DOHH2 (cell line): ENCODE data around the gene DNAJB6.

Experiments
- H3F3A ChIP-seq: fragments of 200-600 bp; sonication (generic), shearing (Covaris generic); 2 replicates; pipeline ENCODE4 v1.6.0; 2016; ENCODE audit warnings: antibody characterized with exemption, mild to moderate bottlenecking; ENCODE audit not compliant: control insufficient read depth, insufficient read depth
- H3K27ac ChIP-seq: fragments of 200-600 bp; sonication (generic); 2 replicates; pipeline ENCODE4 v1.5.1; 2014; ENCODE audit warnings: low read depth, mild to moderate bottlenecking, low read length, moderate library complexity
- H3K27me3 ChIP-seq: fragments of 200-600 bp; sonication (generic); 2 replicates; pipeline ENCODE4 v1.6.1; 2014; ENCODE audit warnings: mild to moderate bottlenecking, low read length, mixed read lengths; ENCODE audit not compliant: control insufficient read depth
- H3K36me3 ChIP-seq: fragments of 200-600 bp; sonication (generic); 2 replicates; pipeline ENCODE4 v1.6.1; 2014; ENCODE audit warnings: mild to moderate bottlenecking, low read length, moderate library complexity, mixed read lengths; ENCODE audit not compliant: control insufficient read depth
- H3K4me1 ChIP-seq: fragments of 200-600 bp; sonication (generic); 2 replicates; pipeline ENCODE4 v1.6.1; 2014; ENCODE audit warnings: mild to moderate bottlenecking, low read length, mixed read lengths; ENCODE audit not compliant: control insufficient read depth
- H3K4me2 ChIP-seq: fragments of 200-600 bp; sonication (generic); 2 replicates; pipeline ENCODE4 v1.6.0; 2014; ENCODE audit warnings: mild to moderate bottlenecking, low read length, moderate library complexity
- H3K4me3 ChIP-seq: fragments of 200-600 bp; sonication (generic); 2 replicates; pipeline ENCODE4 v1.5.1; 2014; ENCODE audit warnings: mild to moderate bottlenecking, low read length, mixed read lengths
- H3K79me2 ChIP-seq: fragments of 200-600 bp; sonication (generic); 2 replicates; pipeline ENCODE4 v1.6.1; 2014; ENCODE audit warnings: mild to moderate bottlenecking, low read length, mixed read lengths; ENCODE audit not compliant: control insufficient read depth
- H3K9me2 ChIP-seq: fragments of 200-600 bp; sonication (generic); replicated peaks from 2 replicates; pipeline ENCODE4 v1.6.1; 2014; ENCODE audit warnings: mild to moderate bottlenecking, low read length, mixed read lengths; ENCODE audit not compliant: control insufficient read depth
- H3K9me3 ChIP-seq: fragments of 200-600 bp; sonication (generic); 2 replicates; pipeline ENCODE4 v1.6.1; 2014; ENCODE audit warnings: antibody characterized with exemption, low read length, mixed read lengths; ENCODE audit not compliant: control insufficient read depth, insufficient read depth
- H4K20me1 ChIP-seq: fragments of 200-600 bp; sonication (generic); 2 replicates; pipeline ENCODE4 v1.6.0; 2014; ENCODE audit warnings: low read depth, mild to moderate bottlenecking, antibody characterized with exemption, low read length, moderate library complexity; ENCODE audit not compliant: control insufficient read depth, insufficient read depth
- CTCF ChIP-seq: fragments of 200-600 bp; sonication (generic); IDR thresholded peaks from one replicate; pipeline ENCODE4 v1.5.1; 2014; ENCODE audit warnings: antibody characterized with exemption, mild to moderate bottlenecking, low read depth, low read length; ENCODE audit not compliant: poor library complexity, severe bottlenecking
- EZH2phosphoT487 ChIP-seq: fragments of 200-600 bp; sonication (generic); IDR thresholded peaks from 2 replicates; pipeline ENCODE4 v1.6.1; 2017; ENCODE audit warnings: borderline replicate concordance, mild to moderate bottlenecking, antibody characterized with exemption, low read length, moderate library complexity, mixed read lengths

Gene DNAJB6

GRCh38 chr7:157397036-157397720 is 60.4 kb downstream of the DNAJB6 start:
- Histone ChIP-seq H3K27ac (no peak overlapping the region), H3K9me3 (no peaks in the 10 kb centered on the region), H3K36me3 (peaks cover 69% of the 10 kb centered on the region), H4K20me1 (peaks cover 11% of the 10 kb centered on the region), H3F3A (peaks cover 3% of the 10 kb centered on the region; the same call in 1 of the 2 replicates), H3K27me3 (no peaks in the 10 kb centered on the region), H3K4me1 (0 out of 2 replicates have a peak, but pooled peaks cover 4% of the 10 kb centered on the region), H3K9me2 (no peaks in the 10 kb centered on the region), H3K4me3 (no peak overlapping the region), H3K79me2 (peaks cover 67% of the 10 kb centered on the region), H3K4me2 (no peak overlapping the region)
- no peak for TF ChIP-seq CTCF
- no peak for TF ChIP-seq EZH2phosphoT487

GRCh38 chr7:157397731-157398691 is 61.2 kb downstream of the DNAJB6 start:
- Histone ChIP-seq H3K9me3 (no peaks in the 10 kb centered on the region), H3K27me3 (no peaks in the 10 kb centered on the region), H3K4me1 (0 out of 2 replicates have a peak, but pooled peaks cover 4% of the 10 kb centered on the region), H3K27ac (no peak overlapping the region), H3K79me2 (peaks cover 61% of the 10 kb centered on the region), H3K4me3 (no peak overlapping the region), H3K4me2 (no peak overlapping the region), H3F3A (peaks cover 3% of the 10 kb centered on the region; the same call in 1 of the 2 replicates), H3K9me2 (no peaks in the 10 kb centered on the region), H3K36me3 (peaks cover 64% of the 10 kb centered on the region), H4K20me1 (peaks cover 11% of the 10 kb centered on the region)
- TF ChIP-seq EZH2phosphoT487 (no peak), CTCF (peak; percentile 32)

- 0 out of 2 replicates have a peak, but pooled peaks cover 4% of the 10 kb centered on the region for H3K4me1 ChIP-seq
- peaks cover 52% of the 10 kb centered on the region for H3K79me2 ChIP-seq
- peaks cover 11% of the 10 kb centered on the region for H4K20me1 ChIP-seq
- no peak overlapping the region for H3K4me3 ChIP-seq
- no peak for TF ChIP-seq EZH2phosphoT487
- no peak for TF ChIP-seq CTCF
- no peaks in the 10 kb centered on the region for H3K9me2 ChIP-seq
- no peaks in the 10 kb centered on the region for H3K27me3 ChIP-seq
- H3K4me2 ChIP-seq: no peak overlapping the region
- H3K9me3 ChIP-seq: no peaks in the 10 kb centered on the region
- peaks cover 3% of the 10 kb centered on the region; the same call in 1 of the 2 replicates for H3F3A ChIP-seq
- H3K27ac ChIP-seq: no peak overlapping the region
- peaks cover 63% of the 10 kb centered on the region for H3K36me3 ChIP-seq
These were observed 62.4 kb downstream of the DNAJB6 start for GRCh38 chr7:157399086-157399687.
